H54 (cell line): ENCODE results near the gene PEDS1.

Experiments used
- DNase-seq: peaks from one replicate; pipeline ENCODE4 v3.0.0; 2011; ENCODE audit warnings: low spot score, mixed read lengths; ENCODE audit not compliant: insufficient read length
- FAIRE-seq: peaks from 3 replicates; lab custom pipeline; 2011; peaks lifted over from hg19 to GRCh38; lab: Jason Lieb, UNC
- POLR2A ChIP-seq: IDR thresholded peaks from 2 replicates; pipeline ENCODE4 v1.6.1; 2011; ENCODE audit warnings: low read depth, mild to moderate bottlenecking, low read length

PEDS1 gene

GRCh38 chr20:50127587-50128519, 25.7 kb downstream of the PEDS1 start:
- no peak for TF ChIP-seq POLR2A
- no peak for FAIRE-seq
- no peak for DNase-seq

- FAIRE-seq (no peak), DNase-seq (no peak)
- TF ChIP-seq POLR2A: no peak
These were observed 26.9 kb downstream of the PEDS1 start for GRCh38 chr20:50126662-50127061.

DNA sequence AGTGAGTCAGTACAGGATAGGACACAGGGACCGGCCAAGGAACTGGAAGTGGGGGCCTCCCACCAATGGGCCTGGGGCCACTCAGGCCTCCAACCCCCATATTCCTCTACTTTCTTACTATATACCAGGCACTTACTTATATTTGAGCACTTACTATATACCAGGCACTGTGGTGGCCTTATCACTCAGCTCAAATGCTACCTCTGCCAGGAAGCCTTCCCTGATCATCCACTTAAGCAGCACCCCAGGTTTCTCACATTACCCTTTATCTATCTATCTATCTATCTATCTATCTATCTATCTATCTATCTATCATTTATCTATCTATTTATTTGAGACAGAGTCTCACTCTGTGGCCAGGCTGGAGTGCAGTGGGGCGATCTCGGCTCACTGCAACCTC, 28.2 kb downstream of the PEDS1 start:
- FAIRE-seq (no peak), DNase-seq (no peak)
- TF ChIP-seq POLR2A: no peak

GRCh38 chr20:50124496-50124895, 29.0 kb downstream of the PEDS1 start:
- FAIRE-seq (no peak), DNase-seq (no peak)
- TF ChIP-seq POLR2A: no peak

DNA sequence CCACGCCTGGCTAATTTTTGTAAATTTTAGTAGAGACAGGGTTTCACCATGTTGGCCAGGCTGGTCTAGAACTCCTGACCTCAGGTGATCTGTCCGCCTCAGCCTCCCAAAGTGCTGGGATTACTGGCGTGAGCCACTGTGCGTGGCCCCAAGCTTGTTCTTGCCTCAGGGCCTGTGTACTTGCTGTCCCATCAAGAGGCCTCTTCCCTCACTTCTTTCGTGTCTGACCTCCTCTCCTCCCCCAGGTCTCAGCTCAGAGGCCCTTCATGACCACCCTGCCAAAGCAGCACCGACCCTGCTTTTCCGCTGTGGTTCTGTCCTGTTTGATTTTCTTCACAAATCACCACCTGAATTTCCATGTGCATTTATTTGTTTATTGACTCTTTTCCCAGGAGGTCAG, 30.1 kb downstream of the PEDS1 start:
- FAIRE-seq (no peak), DNase-seq (no peak)
- no peak for TF ChIP-seq POLR2A

DNA sequence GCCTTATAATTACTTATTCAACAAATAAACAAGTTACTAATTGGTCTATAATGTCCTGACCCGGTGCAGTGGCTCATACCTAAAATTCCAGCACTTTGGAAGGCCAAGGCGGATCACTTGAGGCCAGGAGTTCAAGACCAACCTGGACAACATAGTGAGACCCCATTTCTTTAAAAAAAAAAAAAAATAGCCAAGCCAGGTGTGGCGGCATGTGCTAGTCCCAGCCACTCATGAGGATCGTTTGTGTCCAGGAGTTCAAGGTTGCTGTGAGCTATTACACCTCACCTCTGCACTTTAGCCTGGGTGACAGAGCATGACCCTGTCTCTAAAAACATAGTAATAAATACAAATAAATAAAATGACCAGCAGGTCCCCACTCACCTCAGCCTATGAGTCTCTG, 30.8 kb downstream of the PEDS1 start:
- TF ChIP-seq POLR2A: no peak
- DNase-seq: no peak
- no peak for FAIRE-seq

DNA sequence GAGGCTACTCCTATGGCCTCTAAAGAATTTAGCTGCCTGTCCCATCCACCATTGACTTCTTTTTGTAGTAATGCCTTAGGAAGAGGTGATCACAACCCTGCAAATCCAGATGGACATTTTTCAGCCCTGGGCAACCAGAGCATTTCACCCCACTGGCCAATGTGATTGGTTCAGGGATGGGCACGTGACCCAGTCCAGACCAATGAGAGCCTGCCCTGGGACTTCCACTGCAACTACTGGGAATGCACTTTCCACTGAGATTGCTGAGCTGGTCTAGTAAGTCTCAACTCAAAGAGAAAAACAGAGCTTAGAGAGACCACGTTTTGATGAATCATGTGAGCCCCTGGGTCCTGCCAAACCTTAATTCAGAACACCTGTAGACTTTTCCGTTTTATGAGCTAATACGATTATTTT, 31.7 kb downstream of the PEDS1 start:
- TF ChIP-seq POLR2A: no peak
- no peak for FAIRE-seq
- peak; percentile 49 for DNase-seq

DNA sequence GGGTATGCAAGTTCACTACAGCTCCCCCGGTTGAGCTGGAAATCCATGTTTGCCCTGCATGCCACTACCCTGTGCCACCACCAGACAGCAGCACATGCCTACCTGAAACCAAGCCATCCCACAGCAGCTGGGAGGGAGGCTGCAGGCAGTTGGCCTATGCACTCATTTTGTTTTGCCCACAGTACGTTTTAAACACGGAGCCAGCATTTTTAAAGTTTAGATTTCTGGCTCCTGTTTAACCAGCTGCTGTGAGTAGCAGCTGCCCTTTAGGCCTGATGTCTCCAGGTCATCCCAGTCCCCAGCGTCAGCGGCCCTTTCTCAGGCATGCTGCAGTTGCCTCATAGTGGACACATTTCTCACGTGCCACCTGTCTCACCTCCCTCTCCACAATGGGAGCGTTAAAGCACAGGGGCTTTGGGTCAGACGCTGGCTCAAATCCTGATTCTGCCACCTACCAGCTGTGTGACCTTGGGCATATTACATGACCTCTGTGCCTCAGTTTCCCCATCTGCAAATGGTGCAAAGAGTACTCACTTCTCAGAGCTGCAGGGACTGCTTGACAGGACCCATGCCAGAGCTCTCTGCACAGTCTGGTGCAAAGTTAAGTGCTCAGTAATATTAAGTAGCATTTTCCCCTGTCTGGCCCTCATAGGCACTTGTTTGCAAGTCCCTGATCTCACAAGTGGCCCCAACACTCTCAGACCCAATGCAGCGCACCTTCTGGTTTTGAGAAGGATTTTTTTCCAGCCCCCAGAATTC, 32.4 kb downstream of the PEDS1 start:
- DNase-seq: peak; percentile 63
- no peak for FAIRE-seq
- no peak for TF ChIP-seq POLR2A

- no peak for TF ChIP-seq POLR2A
- no peak for FAIRE-seq
- DNase-seq: no peak
These were observed 35.3 kb downstream of the PEDS1 start for GRCh38 chr20:50118203-50118602.

- TF ChIP-seq POLR2A: no peak
- DNase-seq (no peak), FAIRE-seq (no peak)
These were observed 37.0 kb downstream of the PEDS1 start for GRCh38 chr20:50116368-50116999.

- peak; percentile 60 for TF ChIP-seq POLR2A
- peak; percentile 74 for FAIRE-seq
These were observed 37.7 kb downstream of the PEDS1 start for GRCh38 chr20:50115591-50116367.

DNA sequence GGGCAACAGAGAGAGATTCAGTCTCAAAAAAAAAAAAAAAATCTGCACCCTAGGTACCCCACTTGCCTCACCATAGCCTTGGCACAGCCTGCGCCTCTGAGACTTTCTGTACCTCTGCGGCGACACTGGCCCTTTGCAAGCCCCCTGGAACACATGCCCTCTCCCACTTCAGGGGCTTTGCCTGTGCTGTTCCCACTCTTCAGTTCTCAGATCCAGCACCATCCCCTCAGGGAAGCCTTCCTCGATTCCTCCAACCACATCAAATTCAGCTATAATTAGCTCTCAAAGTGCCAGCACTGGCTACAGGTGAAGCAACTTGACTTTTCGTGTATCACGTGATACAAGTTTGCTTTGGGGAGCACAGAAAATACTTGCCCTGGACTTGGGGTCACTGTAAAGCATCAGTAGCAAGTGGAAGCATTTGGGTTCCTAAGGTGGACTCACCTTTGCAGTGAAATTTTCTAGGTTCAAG, 38.4 kb downstream of the PEDS1 start:
- TF ChIP-seq POLR2A: no peak
- no peak for FAIRE-seq
- no peak for DNase-seq

More at GRCh38 chr20:50115591-50116367, 37.7 kb downstream of the PEDS1 start:
- peak; percentile 81 for DNase-seq
